GM12891 (cell line): ENCODE measurements around the gene CNTLN.
"Not testable (repeated sequence)": the region's sequence is repeated elsewhere in the genome, so short reads cannot be mapped to it uniquely, and the experiment has no call there.

Experiments used
- DNase-seq: peaks from one replicate; pipeline ENCODE4 v3.0.0; 2011; ENCODE audit warnings: low spot score; ENCODE audit not compliant: insufficient read length
- FAIRE-seq: peaks from 2 replicates; lab custom pipeline; 2011; peaks lifted over from hg19 to GRCh38; lab: Jason Lieb, UNC
- PAX5 ChIP-seq: IDR thresholded peaks from 2 replicates; pipeline ENCODE4 v1.6.1; 2011; ENCODE audit warnings: low read length, moderate library complexity, mild to moderate bottlenecking; ENCODE audit not compliant: insufficient read depth, severe bottlenecking
- POLR2A ChIP-seq: IDR thresholded peaks from 2 replicates; pipeline ENCODE4 v1.6.1; 2011; ENCODE audit warnings: low read depth, low read length, control low read depth
- POLR2AphosphoS5 ChIP-seq: IDR thresholded peaks from 2 replicates; pipeline ENCODE4 v1.6.1; 2011; ENCODE audit warnings: low read depth, low read length, control low read depth
- POU2F2 ChIP-seq: IDR thresholded peaks from 2 replicates; pipeline ENCODE4 v1.6.1; 2011; ENCODE audit warnings: low read depth, mild to moderate bottlenecking, control low read depth, low read length, moderate library complexity
- SPI1 ChIP-seq: IDR thresholded peaks from 2 replicates; pipeline ENCODE4 v1.6.1; 2011; ENCODE audit warnings: low read depth, low read length, control low read depth
- TAF1 ChIP-seq: IDR thresholded peaks from 2 replicates; pipeline ENCODE4 v1.6.1; 2011; ENCODE audit warnings: low read depth, low read length, control low read depth

Gene CNTLN

DNA sequence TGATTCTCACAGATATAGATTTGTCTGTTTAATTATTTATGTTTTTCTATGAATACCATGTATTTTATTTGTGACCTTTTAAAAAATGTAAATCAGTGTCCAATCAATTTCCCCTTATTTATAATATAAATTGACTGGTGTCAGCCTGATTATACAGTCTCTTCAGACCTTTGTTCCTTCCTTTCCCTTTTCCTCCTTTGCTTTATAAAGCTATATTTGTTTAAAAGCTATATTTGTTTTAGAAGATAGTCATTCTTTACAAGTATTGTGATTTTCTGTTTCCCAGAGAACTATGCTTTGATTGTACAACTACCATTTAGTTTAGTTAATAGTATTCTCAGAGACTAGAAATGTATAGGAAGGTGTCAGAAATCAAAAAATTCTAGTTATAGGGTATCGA lies 90.6 kb downstream of the CNTLN start:
- TF ChIP-seq SPI1: no peak
- TF ChIP-seq TAF1: no peak
- no peak for TF ChIP-seq POU2F2
- no peak for TF ChIP-seq POLR2AphosphoS5
- no peak for TF ChIP-seq POLR2A
- no peak for TF ChIP-seq PAX5
- FAIRE-seq (no peak), DNase-seq (no peak)

DNA sequence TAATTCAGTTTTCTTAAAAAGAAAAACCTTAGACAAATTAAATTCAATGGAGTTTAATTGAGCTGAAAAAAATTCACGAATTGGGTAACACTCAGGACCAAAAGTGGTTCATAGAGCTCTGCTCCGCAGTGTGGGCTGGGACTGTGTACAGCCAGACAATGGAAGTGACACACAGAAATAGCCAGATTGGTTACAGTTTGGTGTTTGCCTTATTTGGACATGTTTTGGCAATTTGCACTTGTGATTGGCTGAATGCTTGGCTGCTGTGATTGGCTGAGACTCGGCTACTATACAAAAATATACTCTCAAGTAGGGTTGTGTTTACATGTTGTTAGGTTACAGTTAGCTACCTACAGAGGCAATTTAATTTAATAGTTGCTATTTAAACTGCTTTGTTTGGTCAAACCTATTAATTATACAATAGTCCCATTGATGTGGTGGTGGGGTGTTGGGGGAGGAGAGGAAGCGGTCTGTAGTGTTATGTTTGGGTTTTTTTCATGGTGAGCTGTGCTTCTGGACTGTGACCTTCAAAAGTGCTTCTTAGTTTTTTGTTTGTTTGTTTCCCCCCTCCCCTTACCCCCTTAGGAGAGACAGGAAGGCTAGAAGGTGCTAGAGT lies 95.2 kb downstream of the CNTLN start:
- TF ChIP-seq PAX5: no peak
- TF ChIP-seq POU2F2: no peak
- no peak for TF ChIP-seq POLR2A
- TF ChIP-seq TAF1: no peak
- no peak for TF ChIP-seq POLR2AphosphoS5
- TF ChIP-seq SPI1: no peak
- FAIRE-seq: no peak
- no peak for DNase-seq

DNA sequence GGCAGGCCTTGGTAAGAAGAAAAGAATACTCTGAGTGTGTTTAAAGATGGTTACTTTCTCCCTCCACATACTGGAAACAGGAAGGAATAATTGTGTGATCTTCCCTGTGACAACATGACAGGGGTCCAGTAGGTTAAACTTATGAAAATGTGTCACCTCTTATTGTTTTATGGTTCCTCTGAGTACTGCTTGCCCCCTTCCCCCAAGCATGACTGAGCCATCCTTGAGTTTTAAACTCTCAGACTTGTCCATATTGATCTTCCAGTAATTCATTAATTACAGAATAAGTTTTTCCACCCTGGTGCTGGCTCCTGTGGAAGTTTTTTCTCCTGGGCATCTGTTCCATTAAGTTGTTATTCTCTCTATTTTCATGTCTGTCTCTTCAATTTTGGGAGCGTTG lies 95.8 kb downstream of the CNTLN start:
- FAIRE-seq: no peak
- TF ChIP-seq POU2F2 (no peak), POLR2AphosphoS5 (no peak), SPI1 (no peak), POLR2A (no peak), PAX5 (no peak), TAF1 (no peak)
- DNase-seq: no peak

DNA sequence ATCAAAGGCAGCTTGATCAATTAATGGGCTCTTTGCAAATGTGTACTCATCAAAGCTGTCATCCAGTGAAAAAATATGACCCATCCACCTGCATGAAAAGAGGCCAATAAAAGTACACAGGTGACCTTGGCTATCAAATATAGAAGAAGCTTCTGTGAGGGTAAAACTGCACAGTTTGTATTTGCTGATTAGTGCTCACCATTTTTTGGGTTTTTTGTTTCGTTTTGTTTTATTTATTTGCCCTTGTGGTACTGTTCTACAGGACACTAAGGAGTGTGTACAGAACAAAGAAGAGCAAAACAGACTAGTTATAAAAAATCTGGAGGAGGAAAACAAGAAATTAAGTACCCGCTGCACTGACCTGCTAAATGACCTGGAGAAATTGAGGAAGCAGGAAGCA lies 101.3 kb downstream of the CNTLN start:
- TF ChIP-seq TAF1 (no peak), POU2F2 (no peak), SPI1 (no peak), POLR2AphosphoS5 (no peak), POLR2A (no peak), PAX5 (no peak)
- no peak for FAIRE-seq
- DNase-seq: no peak

DNA sequence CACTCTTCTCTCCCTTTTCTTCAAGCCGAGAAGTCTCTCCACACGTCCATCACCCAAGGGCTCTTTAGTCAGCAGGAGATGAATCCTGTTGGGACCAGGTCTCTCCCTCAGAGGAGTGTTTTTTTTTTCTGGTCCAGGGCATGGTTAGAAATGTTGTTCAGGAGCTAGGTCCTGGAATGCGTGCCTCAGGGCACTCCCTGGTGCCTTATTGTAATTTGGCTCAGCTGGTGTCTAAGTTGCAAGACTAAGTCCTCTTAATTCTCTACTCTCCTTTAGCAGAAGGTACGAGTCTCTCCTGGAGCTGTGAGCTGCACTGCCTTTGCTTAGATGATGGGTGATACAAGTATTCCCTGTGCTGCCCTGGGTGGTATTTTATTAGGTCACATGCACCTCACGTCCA lies 111.9 kb downstream of the CNTLN start:
- FAIRE-seq: no peak
- TF ChIP-seq TAF1: no peak
- TF ChIP-seq POLR2AphosphoS5: no peak
- no peak for TF ChIP-seq POU2F2
- no peak for TF ChIP-seq SPI1
- TF ChIP-seq POLR2A: no peak
- TF ChIP-seq PAX5: no peak
- DNase-seq: no peak

DNA sequence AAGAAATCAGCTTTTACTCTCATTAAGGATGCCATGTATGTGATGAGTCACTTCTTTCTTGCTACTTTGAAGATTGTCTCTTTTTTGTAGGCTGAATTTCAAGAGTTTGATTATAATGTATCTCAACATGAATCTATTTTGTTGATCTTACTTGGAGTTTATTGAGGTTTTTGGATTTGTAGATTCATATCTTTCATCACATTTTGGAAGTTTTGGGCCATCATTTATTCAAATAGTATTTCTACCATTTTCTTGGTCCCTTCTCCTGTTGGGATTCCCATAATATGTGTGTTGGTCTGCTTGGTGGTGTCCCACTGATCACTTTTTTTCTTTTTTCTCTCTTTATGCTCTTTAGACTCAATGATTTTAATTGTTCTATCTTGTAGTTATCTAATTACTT lies 116.3 kb downstream of the CNTLN start:
- no peak for FAIRE-seq

DNA sequence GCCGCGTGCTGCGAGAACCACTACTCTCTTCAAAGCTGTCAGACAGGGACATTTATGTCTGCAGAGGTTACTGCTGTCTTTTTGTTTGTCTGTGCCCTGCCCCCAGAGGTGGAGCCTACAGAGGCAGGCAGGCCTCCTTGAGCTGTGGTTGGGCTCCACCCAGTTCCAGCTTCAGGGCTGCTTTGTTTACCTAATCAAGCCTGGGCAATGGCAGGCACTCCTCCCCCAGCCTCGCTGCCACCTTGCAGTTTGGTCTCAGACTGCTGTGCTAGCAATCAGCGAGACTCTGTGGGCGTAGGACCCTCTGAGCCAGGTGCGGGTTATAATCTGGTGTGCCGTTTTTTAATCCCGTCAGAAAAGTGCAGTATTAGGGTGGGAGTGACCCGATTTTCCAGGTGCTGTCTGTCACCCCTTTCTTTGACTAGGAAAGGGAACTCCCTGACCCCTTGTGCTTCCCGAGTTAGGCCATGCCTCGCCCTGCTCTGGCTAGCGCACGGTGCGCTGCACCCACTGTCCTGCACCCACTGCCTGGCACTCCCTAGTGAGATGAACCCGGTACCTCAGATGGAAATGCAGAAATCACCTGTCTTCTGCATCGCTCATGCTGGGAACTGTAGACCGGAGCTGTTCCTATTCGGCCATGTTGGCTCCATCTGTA lies 133.8 kb downstream of the CNTLN start:
- not testable (repeated sequence) for FAIRE-seq, DNase-seq

More for the DNA sequence above, 116.3 kb downstream of the CNTLN start:
- no peak for DNase-seq
- no peak for TF ChIP-seq POLR2A
- no peak for TF ChIP-seq PAX5
- TF ChIP-seq POU2F2: no peak
- no peak for TF ChIP-seq SPI1
- TF ChIP-seq POLR2AphosphoS5: no peak
- TF ChIP-seq TAF1: no peak

DNA sequence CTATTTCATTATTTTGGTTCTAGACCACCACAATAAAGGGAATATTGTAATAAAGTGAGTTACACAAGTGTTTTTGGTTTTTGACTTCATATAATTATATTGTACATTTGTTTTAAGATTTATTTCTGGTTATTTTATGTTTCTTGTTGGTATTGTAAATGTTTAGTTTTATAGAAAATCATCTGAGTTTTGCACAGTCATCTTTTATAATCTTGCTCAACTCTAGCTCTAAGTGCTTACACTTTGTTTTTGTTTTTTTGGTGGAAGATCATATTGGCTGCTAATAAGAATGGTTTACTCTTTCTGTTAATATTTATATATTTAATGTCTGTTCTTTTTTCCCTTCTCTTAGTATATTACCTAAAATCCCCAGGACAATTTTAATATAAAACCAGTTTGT lies 135.0 kb downstream of the CNTLN start:
- DNase-seq: no peak
- TF ChIP-seq SPI1 (no peak), POLR2A (no peak), TAF1 (no peak), POLR2AphosphoS5 (no peak), PAX5 (no peak), POU2F2 (no peak)
- no peak for FAIRE-seq

DNA sequence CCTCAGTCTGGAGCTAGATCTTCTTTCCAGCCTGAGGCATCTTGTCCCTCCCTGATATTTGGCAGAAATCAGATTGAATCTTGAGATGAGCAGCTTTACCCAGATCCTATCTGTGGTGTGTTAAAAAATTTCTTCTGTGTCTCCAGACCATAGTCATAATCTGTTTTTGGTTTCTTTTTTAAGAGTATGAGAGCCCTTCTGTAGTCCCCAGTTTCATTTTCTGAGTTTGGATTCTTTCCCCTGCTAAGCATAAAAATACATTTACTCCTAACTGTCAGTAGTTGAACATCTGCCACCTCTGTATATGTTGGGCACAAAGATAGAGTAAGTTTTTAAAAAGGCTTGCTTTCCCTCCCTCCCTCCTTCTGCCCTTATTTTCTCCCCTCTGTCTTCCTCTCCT lies 137.7 kb downstream of the CNTLN start:
- TF ChIP-seq POU2F2 (no peak), POLR2AphosphoS5 (no peak), SPI1 (no peak), PAX5 (no peak), TAF1 (no peak), POLR2A (no peak)
- DNase-seq: no peak
- FAIRE-seq: no peak

- FAIRE-seq: no peak
- DNase-seq: no peak
- no peak for TF ChIP-seq POLR2AphosphoS5
- TF ChIP-seq POLR2A: no peak
- TF ChIP-seq SPI1: no peak
- no peak for TF ChIP-seq PAX5
- TF ChIP-seq TAF1: no peak
- TF ChIP-seq POU2F2: no peak
Measured at GRCh38 chr9:17280350-17281012, 145.6 kb downstream of the CNTLN start.

GRCh38 chr9:17290673-17291072 lies 155.8 kb downstream of the CNTLN start:
- not testable (repeated sequence) for DNase-seq, FAIRE-seq
